ENCODE data around the gene CDH13. TPM values are rescaled to one million over a fixed set of nuclear protein-coding genes. Genes with fewer than 3 reads are reported as not detected.

The CDH13 gene
- total RNA-seq, 1 donor from 2014 or later: not detected

GRCh38 chr16:83338941-83339340 is 712.2 kb downstream of the CDH13 start:
- Mint-ChIP-seq H3K27me3 (no peaks in the 10 kb centered on the region), H3K4me1 (peaks cover 2% of the 10 kb centered on the region), H3K36me3 (ENCODE audit: low read depth) (no peaks in the 10 kb centered on the region), H3K4me3 (no peak overlapping the region), H3K27ac (no peak overlapping the region), H3K9me3 (no peaks in the 10 kb centered on the region)
- intact Hi-C loops (cut with micrococcal nuclease): no loop called here
- no peak for DNase-seq

- Mint-ChIP-seq H3K27ac (no peak overlapping the region), H3K4me3 (no peak overlapping the region), H3K36me3 (ENCODE audit: low read depth) (no peaks in the 10 kb centered on the region), H3K4me1 (peaks cover under 1% of the 10 kb centered on the region), H3K27me3 (no peaks in the 10 kb centered on the region), H3K9me3 (no peaks in the 10 kb centered on the region)
- intact Hi-C loops (cut with micrococcal nuclease): no loop called here
- DNase-seq: no peak
These were observed 717.2 kb downstream of the CDH13 start for GRCh38 chr16:83343935-83344366.

DNA sequence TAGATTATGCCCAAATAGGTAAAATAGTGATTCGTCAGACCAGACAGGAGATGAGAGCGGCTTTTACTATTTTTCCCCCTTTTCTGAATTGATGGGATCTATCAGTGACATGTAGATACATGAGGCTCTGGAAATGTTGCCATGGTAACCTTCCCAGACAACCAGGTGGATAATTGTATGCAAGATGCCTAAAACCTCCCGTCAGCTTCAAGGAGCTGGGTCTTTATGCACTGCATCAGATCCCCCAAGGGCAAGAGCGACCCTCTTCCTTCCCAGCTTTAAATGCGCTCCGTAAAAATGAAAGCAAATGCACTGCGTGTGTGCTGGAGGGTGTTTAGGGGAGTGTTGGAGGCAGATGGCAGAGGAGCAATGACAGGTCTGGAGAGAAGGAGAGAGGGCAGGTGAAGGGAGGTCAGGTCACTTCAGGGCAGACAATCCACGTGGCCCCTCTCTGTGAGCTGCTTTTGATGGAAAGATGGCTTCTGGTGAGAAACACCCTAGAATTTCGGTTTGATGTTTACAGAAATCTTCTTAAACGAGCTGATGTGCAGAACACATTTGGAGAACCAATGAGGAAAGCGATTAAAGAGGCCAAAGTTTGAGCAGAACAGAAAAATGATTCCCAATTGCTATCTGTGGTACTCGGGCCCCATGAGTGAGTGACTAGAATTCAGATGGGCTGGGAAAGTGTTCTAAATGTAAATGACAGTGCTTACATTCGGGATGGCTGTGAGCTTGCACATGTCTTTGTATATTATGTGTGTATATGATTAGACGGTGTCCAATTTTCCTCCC is 719.3 kb downstream of the CDH13 start:
- Mint-ChIP-seq H3K36me3 (ENCODE audit: low read depth) (no peaks in the 10 kb centered on the region), H3K27ac (no peak overlapping the region), H3K4me1 (no peaks in the 10 kb centered on the region), H3K27me3 (no peaks in the 10 kb centered on the region), H3K9me3 (no peaks in the 10 kb centered on the region), H3K4me3 (no peak overlapping the region)
- no peak for DNase-seq
- intact Hi-C loops (cut with micrococcal nuclease): no loop called here

- no peaks in the 10 kb centered on the region for H3K36me3 Mint-ChIP-seq (ENCODE audit: low read depth)
- intact Hi-C loops (cut with micrococcal nuclease): no loop called here
- no peak overlapping the region for H3K27ac Mint-ChIP-seq
- no peaks in the 10 kb centered on the region for H3K4me1 Mint-ChIP-seq
- H3K4me3 Mint-ChIP-seq: no peak overlapping the region
- no peaks in the 10 kb centered on the region for H3K27me3 Mint-ChIP-seq
- H3K9me3 Mint-ChIP-seq: no peaks in the 10 kb centered on the region
- no peak for DNase-seq
These were observed 722.2 kb downstream of the CDH13 start for GRCh38 chr16:83348991-83349390.

GRCh38 chr16:83350481-83350880 is 723.7 kb downstream of the CDH13 start:
- intact Hi-C loops (cut with micrococcal nuclease): no loop called here
- no peak overlapping the region for H3K4me3 Mint-ChIP-seq

DNA sequence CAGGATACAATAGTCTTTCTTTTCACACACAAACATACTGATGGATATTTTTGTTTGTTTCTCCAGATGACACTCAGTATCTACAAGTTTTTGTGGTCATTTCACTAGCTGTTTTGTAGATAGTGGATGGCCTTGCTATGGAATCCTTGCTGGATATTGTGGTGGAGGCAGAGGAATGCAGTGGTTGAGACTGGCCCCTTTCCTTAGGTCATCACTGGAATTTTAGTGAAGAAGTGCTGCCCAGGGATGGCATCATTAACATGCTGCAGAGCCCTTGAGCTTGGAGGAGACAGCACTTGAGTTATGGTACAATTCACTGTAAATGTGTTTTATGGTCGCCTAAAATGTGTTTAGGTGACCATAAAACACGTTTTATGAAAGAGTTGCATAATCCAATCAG is 725.1 kb downstream of the CDH13 start:
- Mint-ChIP-seq H3K9me3 (no peaks in the 10 kb centered on the region), H3K27ac (no peak overlapping the region), H3K4me1 (no peaks in the 10 kb centered on the region), H3K36me3 (ENCODE audit: low read depth) (no peaks in the 10 kb centered on the region), H3K4me3 (no peak overlapping the region), H3K27me3 (no peaks in the 10 kb centered on the region)
- intact Hi-C loops (cut with micrococcal nuclease): no loop called here
- no peak for DNase-seq

More at GRCh38 chr16:83350481-83350880, 723.7 kb downstream of the CDH13 start:
- Mint-ChIP-seq H3K9me3 (no peaks in the 10 kb centered on the region), H3K36me3 (ENCODE audit: low read depth) (no peaks in the 10 kb centered on the region), H3K4me1 (no peaks in the 10 kb centered on the region), H3K27me3 (no peaks in the 10 kb centered on the region), H3K27ac (no peak overlapping the region)
- no peak for DNase-seq

DNA sequence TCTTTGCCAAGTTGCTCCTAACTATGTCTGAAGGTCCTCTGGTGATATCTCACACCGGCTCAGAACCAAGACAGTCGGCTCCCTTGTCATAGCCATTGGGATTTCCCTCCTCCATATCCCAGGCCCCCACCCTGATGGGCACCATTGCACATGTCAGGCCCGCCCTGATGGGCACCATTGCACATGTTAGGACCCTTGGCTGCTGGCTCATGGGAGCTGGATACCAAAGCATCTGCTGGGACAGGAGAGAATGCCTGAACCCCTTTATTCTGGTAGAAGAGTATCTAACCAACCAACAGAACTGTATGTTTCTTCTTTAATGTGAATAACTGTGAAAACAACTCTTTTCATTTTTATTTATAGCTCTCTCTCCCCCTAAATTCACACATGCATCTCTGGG is 726.5 kb downstream of the CDH13 start:
- H3K27me3 Mint-ChIP-seq: no peaks in the 10 kb centered on the region
- no peak overlapping the region for H3K4me3 Mint-ChIP-seq
- no peaks in the 10 kb centered on the region for H3K9me3 Mint-ChIP-seq
- H3K36me3 Mint-ChIP-seq (ENCODE audit: low read depth): no peaks in the 10 kb centered on the region
- intact Hi-C loops (cut with micrococcal nuclease): no loop called here
- no peak overlapping the region for H3K27ac Mint-ChIP-seq
- no peaks in the 10 kb centered on the region for H3K4me1 Mint-ChIP-seq
- DNase-seq: no peak

- Mint-ChIP-seq H3K4me3 (no peak overlapping the region), H3K27me3 (no peaks in the 10 kb centered on the region), H3K27ac (no peak overlapping the region), H3K9me3 (no peaks in the 10 kb centered on the region), H3K4me1 (no peaks in the 10 kb centered on the region), H3K36me3 (ENCODE audit: low read depth) (no peaks in the 10 kb centered on the region)
- no peak for DNase-seq
- intact Hi-C loops (cut with micrococcal nuclease): no loop called here
These were observed 727.2 kb downstream of the CDH13 start for GRCh38 chr16:83354015-83354414.

GRCh38 chr16:83355570-83356218 is 728.9 kb downstream of the CDH13 start:
- Mint-ChIP-seq H3K36me3 (ENCODE audit: low read depth) (no peaks in the 10 kb centered on the region), H3K27me3 (no peaks in the 10 kb centered on the region), H3K9me3 (no peaks in the 10 kb centered on the region), H3K27ac (no peak overlapping the region), H3K4me3 (no peak overlapping the region), H3K4me1 (no peaks in the 10 kb centered on the region)
- DNase-seq: no peak
- intact Hi-C loops (cut with micrococcal nuclease): no loop called here

- no peak overlapping the region for H3K4me3 Mint-ChIP-seq
These were observed 729.5 kb downstream of the CDH13 start for GRCh38 chr16:83356266-83356665.

DNA sequence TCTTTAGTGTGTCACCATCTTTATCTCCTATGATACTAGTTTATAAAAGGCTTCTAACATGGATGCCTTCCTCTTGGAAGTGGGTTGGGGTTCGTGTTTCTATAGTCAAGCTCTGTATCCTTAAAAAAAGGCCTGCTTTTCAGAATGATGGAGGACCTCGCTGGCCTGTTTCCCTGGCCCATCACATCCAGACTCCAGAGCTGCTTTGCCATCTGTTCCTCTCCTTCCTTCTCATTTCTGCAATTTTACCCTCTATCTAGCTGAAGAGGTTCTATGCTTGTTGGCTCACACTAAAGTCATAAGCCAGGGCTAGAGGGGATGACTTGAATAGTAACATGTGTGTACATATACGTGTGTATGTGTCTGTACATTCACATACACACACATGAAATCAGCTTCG is 730.2 kb downstream of the CDH13 start:
- H3K27ac Mint-ChIP-seq: no peak overlapping the region
- intact Hi-C loops (cut with micrococcal nuclease): no loop called here
- H3K27me3 Mint-ChIP-seq: no peaks in the 10 kb centered on the region
- no peaks in the 10 kb centered on the region for H3K9me3 Mint-ChIP-seq
- H3K36me3 Mint-ChIP-seq (ENCODE audit: low read depth): no peaks in the 10 kb centered on the region
- DNase-seq: no peak
- no peak overlapping the region for H3K4me3 Mint-ChIP-seq
- no peaks in the 10 kb centered on the region for H3K4me1 Mint-ChIP-seq

More at GRCh38 chr16:83356266-83356665, 729.5 kb downstream of the CDH13 start:
- peak; percentile 60 for DNase-seq
- no peaks in the 10 kb centered on the region for H3K9me3 Mint-ChIP-seq
- H3K27me3 Mint-ChIP-seq: no peaks in the 10 kb centered on the region
- intact Hi-C loops (cut with micrococcal nuclease): no loop called here
- no peaks in the 10 kb centered on the region for H3K36me3 Mint-ChIP-seq (ENCODE audit: low read depth)
- H3K27ac Mint-ChIP-seq: no peak overlapping the region
- no peaks in the 10 kb centered on the region for H3K4me1 Mint-ChIP-seq

- no peaks in the 10 kb centered on the region for H3K9me3 Mint-ChIP-seq
- H3K27ac Mint-ChIP-seq: no peak overlapping the region
These were observed 736.8 kb downstream of the CDH13 start for GRCh38 chr16:83363521-83363920.

DNA sequence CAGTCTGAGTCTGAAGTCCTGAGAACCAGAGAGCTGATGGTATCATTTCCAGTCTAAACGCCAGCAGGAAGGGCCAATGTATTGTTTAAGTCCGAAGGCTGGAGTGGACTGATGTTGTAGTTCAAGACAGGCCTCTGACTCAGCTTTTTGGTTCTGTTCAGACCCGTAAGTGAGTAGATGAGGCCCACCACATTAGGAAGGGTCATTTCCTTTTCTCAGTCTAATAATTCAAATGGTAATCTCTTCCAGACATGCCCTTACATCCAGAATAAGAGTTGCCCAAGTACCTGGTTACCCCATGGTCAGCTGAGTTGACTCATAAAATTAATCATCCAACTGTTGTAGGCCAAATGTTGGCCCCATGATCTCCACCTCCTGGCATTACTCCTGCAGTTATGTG is 738.4 kb downstream of the CDH13 start:
- H3K36me3 Mint-ChIP-seq (ENCODE audit: low read depth): no peaks in the 10 kb centered on the region
- no peak overlapping the region for H3K27ac Mint-ChIP-seq
- H3K27me3 Mint-ChIP-seq: no peaks in the 10 kb centered on the region
- intact Hi-C loops (cut with micrococcal nuclease): no loop called here
- no peaks in the 10 kb centered on the region for H3K4me1 Mint-ChIP-seq
- H3K9me3 Mint-ChIP-seq: peaks cover 3% of the 10 kb centered on the region
- no peak for DNase-seq
- H3K4me3 Mint-ChIP-seq: no peak overlapping the region

More at GRCh38 chr16:83363521-83363920, 736.8 kb downstream of the CDH13 start:
- no peak for DNase-seq
- Mint-ChIP-seq H3K4me1 (no peaks in the 10 kb centered on the region), H3K27me3 (no peaks in the 10 kb centered on the region), H3K4me3 (no peak overlapping the region), H3K36me3 (ENCODE audit: low read depth) (no peaks in the 10 kb centered on the region)
- intact Hi-C loops (cut with micrococcal nuclease): no loop called here

DNA sequence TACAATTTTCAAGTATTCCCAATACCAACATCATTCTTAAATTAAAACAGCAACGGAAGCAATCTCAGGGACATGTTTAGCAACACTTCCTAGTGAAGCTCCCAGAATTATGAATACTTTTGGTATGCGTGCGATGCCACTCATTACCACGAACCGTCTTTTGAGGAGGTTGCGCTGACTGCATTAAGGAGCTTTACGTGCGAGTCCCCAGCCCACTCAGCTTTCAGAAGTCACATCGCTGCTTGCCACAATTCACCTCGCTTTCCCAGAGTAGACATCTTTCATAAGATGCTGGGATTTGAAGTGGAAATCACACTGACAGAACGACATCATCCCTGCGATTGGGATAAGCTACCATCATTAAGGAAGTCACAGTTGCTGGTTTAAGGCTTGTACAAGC is 739.5 kb downstream of the CDH13 start:
- H3K27me3 Mint-ChIP-seq: no peaks in the 10 kb centered on the region
- no peak overlapping the region for H3K4me3 Mint-ChIP-seq
- no peaks in the 10 kb centered on the region for H3K36me3 Mint-ChIP-seq (ENCODE audit: low read depth)
- intact Hi-C loops (cut with micrococcal nuclease): no loop called here
- H3K9me3 Mint-ChIP-seq: peaks cover 3% of the 10 kb centered on the region
- H3K27ac Mint-ChIP-seq: no peak overlapping the region
- H3K4me1 Mint-ChIP-seq: no peaks in the 10 kb centered on the region
- no peak for DNase-seq
